GM12891 (cell line): ENCODE results near the gene SSBP2.

Experiments
- DNase-seq: peaks from one replicate; pipeline ENCODE4 v3.0.0; 2011; ENCODE audit warnings: low spot score; ENCODE audit not compliant: insufficient read length
- FAIRE-seq: peaks from 2 replicates; lab custom pipeline; 2011; peaks lifted over from hg19 to GRCh38; lab: Jason Lieb, UNC
- PAX5 ChIP-seq: IDR thresholded peaks from 2 replicates; pipeline ENCODE4 v1.6.1; 2011; ENCODE audit warnings: low read length, moderate library complexity, mild to moderate bottlenecking; ENCODE audit not compliant: insufficient read depth, severe bottlenecking
- POLR2A ChIP-seq: IDR thresholded peaks from 2 replicates; pipeline ENCODE4 v1.6.1; 2011; ENCODE audit warnings: low read depth, low read length, control low read depth
- POLR2AphosphoS5 ChIP-seq: IDR thresholded peaks from 2 replicates; pipeline ENCODE4 v1.6.1; 2011; ENCODE audit warnings: low read depth, low read length, control low read depth
- POU2F2 ChIP-seq: IDR thresholded peaks from 2 replicates; pipeline ENCODE4 v1.6.1; 2011; ENCODE audit warnings: low read depth, mild to moderate bottlenecking, control low read depth, low read length, moderate library complexity
- SPI1 ChIP-seq: IDR thresholded peaks from 2 replicates; pipeline ENCODE4 v1.6.1; 2011; ENCODE audit warnings: low read depth, low read length, control low read depth
- TAF1 ChIP-seq: IDR thresholded peaks from 2 replicates; pipeline ENCODE4 v1.6.1; 2011; ENCODE audit warnings: low read depth, low read length, control low read depth

Gene SSBP2

GRCh38 chr5:81537905-81538547, 212.9 kb downstream of the SSBP2 start:
- DNase-seq (no peak), FAIRE-seq (no peak)
- TF ChIP-seq SPI1, result no peak
- no peak for TF ChIP-seq PAX5
- TF ChIP-seq TAF1, result no peak
- no peak for TF ChIP-seq POLR2AphosphoS5
- no peak for TF ChIP-seq POLR2A
- no peak for TF ChIP-seq POU2F2

- TF ChIP-seq POLR2A, result no peak
- TF ChIP-seq SPI1, result no peak
- no peak for TF ChIP-seq PAX5
- TF ChIP-seq POLR2AphosphoS5, result no peak
- DNase-seq, result no peak
- no peak for FAIRE-seq
These were observed 216.5 kb downstream of the SSBP2 start for GRCh38 chr5:81534441-81534840.

GRCh38 chr5:81533629-81534405, 217.1 kb downstream of the SSBP2 start:
- FAIRE-seq (no peak), DNase-seq (no peak)
- no peak for TF ChIP-seq POU2F2

- FAIRE-seq (no peak), DNase-seq (no peak)
- TF ChIP-seq POU2F2, result no peak
- no peak for TF ChIP-seq TAF1
- no peak for TF ChIP-seq POLR2A
- TF ChIP-seq POLR2AphosphoS5, result no peak
- no peak for TF ChIP-seq SPI1
- no peak for TF ChIP-seq PAX5
These were observed 220.0 kb downstream of the SSBP2 start for GRCh38 chr5:81530919-81531318.

- TF ChIP-seq PAX5 (no peak), POU2F2 (no peak), POLR2AphosphoS5 (no peak), TAF1 (no peak), SPI1 (no peak), POLR2A (no peak)
- no peak for DNase-seq
- FAIRE-seq, result no peak
These were observed 225.2 kb downstream of the SSBP2 start for GRCh38 chr5:81525690-81526089.

GRCh38 chr5:81524015-81524414, 226.9 kb downstream of the SSBP2 start:
- DNase-seq, result no peak
- TF ChIP-seq PAX5 (no peak), POLR2A (no peak), TAF1 (no peak), SPI1 (no peak), POU2F2 (no peak), POLR2AphosphoS5 (no peak)
- no peak for FAIRE-seq

- FAIRE-seq, result no peak
- TF ChIP-seq TAF1, result no peak
- no peak for TF ChIP-seq POLR2A
- TF ChIP-seq PAX5, result no peak
- no peak for TF ChIP-seq POU2F2
- no peak for TF ChIP-seq SPI1
- no peak for TF ChIP-seq POLR2AphosphoS5
- no peak for DNase-seq
These were observed 228.3 kb downstream of the SSBP2 start for GRCh38 chr5:81522571-81522970.

- DNase-seq, result no peak
- FAIRE-seq, result no peak
- no peak for TF ChIP-seq PAX5
- TF ChIP-seq SPI1, result no peak
- no peak for TF ChIP-seq TAF1
- no peak for TF ChIP-seq POLR2AphosphoS5
- TF ChIP-seq POU2F2, result no peak
- no peak for TF ChIP-seq POLR2A
These were observed 230.1 kb downstream of the SSBP2 start for GRCh38 chr5:81520769-81521168.

GRCh38 chr5:81519217-81519905, 231.5 kb downstream of the SSBP2 start:
- FAIRE-seq, result peak; percentile 48
- DNase-seq, result no peak
- TF ChIP-seq TAF1 (no peak), SPI1 (no peak), POLR2AphosphoS5 (no peak), POLR2A (no peak), PAX5 (no peak), POU2F2 (no peak)
